Neural crest cell (in vitro differentiated cells): ENCODE results near the gene OR10X1. TPM values are rescaled to one million over a fixed set of nuclear protein-coding genes. Genes with fewer than 3 reads are reported as not detected.

Experiments
- DNase-seq: peaks from one replicate; pipeline ENCODE4 v3.0.0; 2021; ENCODE audit warnings: low read depth, mixed read lengths, low spot score
- H3K27ac Mint-ChIP-seq: one replicate; pipeline ENCODE4 v1.8.0; 2021; ENCODE audit warnings: mild to moderate bottlenecking, mixed read lengths; ENCODE audit not compliant: unreplicated experiment
- H3K27me3 Mint-ChIP-seq: 2 replicates; pipeline ENCODE4 v1.8.0; 2021; ENCODE audit warnings: low read depth, mild to moderate bottlenecking, mixed read lengths
- H3K36me3 Mint-ChIP-seq: 2 replicates; pipeline ENCODE4 v1.8.0; 2021; ENCODE audit warnings: low read depth, mild to moderate bottlenecking, mixed read lengths
- H3K4me1 Mint-ChIP-seq: 2 replicates; pipeline ENCODE4 v1.8.0; 2021; ENCODE audit warnings: mixed read lengths
- H3K4me3 Mint-ChIP-seq: one replicate; pipeline ENCODE4 v1.8.0; 2021; ENCODE audit warnings: mild to moderate bottlenecking, mixed read lengths
- H3K9me3 Mint-ChIP-seq: 2 replicates; pipeline ENCODE4 v1.8.0; 2021; ENCODE audit warnings: mixed read lengths
- CTCF ChIP-seq: fragments of 200-600 bp; sonication (generic); conservative IDR thresholded peaks from 2 replicates; pipeline ENCODE4 v1.5.0; 2021; ENCODE audit warnings: antibody characterized with exemption, mild to moderate bottlenecking
- long read RNA-seq: library from polyadenylated mRNA; unstranded; transcript quantifications from one replicate; pipeline ENCODE4 v2.0.0, GENCODE V29; 2020
- total RNA-seq: library from RNA; stranded (reverse); gene quantifications from 2 replicates; pipeline ENCODE4 v1.2.1, GENCODE V29; 2021

Gene OR10X1
- total RNA-seq = not detected in 2 replicates
- long read RNA-seq = 0 reads

GRCh38 chr1:158579733-158580132, at the start of gene OR10X1:
OR10X1 (minus strand) TSS chr1:158579899; CDS start chr1:158579899, 0 bp downstream.
- Mint-ChIP-seq H3K36me3 (no peaks in the 10 kb centered on the region), H3K27ac (no peak within 1 kb of the TSS), H3K4me1 (no peaks in the 10 kb centered on the region), H3K9me3 (no peaks in the 10 kb centered on the region), H3K4me3 (no peak within 1 kb of the TSS), H3K27me3 (peaks cover 9% of the 10 kb centered on the region)
- DNase-seq = no peak
- TF ChIP-seq CTCF = no peak

DNA sequence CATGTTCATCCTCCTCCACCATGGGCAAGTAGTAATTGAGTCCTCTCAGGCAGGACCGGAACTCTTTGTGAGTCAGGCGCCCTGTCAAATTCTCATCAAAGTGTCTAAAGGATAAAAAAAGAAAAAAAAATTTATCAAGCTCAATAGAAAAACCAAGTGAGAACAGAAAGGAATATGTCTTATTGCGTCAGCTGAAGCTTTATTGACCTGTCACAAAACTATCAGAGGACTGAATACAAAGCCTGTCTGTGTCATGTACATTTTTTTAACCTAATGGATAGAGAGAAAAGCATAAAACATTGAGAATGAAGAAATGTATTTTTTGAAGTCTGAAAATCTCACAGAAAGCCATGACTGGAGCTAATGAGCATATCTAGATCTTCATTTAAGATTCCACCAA, 34.1 kb upstream of the OR10X1 start:
- Mint-ChIP-seq H3K27ac (no peak overlapping the region), H3K27me3 (peaks cover 26% of the 10 kb centered on the region), H3K4me1 (no peaks in the 10 kb centered on the region), H3K4me3 (no peak overlapping the region), H3K36me3 (no peaks in the 10 kb centered on the region), H3K9me3 (no peaks in the 10 kb centered on the region)
- TF ChIP-seq CTCF = no peak
- no peak for DNase-seq

DNA sequence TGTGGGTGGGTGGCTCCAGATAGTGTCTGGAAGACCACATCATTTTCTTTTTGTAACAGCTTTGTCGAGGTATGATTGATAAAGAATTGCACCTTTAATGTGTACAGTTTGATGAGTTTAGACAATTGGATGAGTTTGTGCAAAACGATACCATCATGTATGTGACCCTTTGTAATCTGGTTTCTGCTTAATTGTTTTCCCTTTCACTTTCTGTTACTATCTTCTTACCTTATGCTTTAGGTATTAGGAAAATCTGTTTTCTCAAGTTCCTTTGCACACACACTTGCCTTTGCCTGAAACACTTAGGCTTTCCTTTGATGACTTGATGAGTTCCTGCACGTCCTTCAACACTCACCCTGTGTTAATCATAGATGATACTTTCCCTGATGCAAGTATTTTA, 32.2 kb upstream of the OR10X1 start:
- H3K27ac Mint-ChIP-seq = no peak overlapping the region
- no peaks in the 10 kb centered on the region for H3K36me3 Mint-ChIP-seq
- H3K4me1 Mint-ChIP-seq = no peaks in the 10 kb centered on the region
- peaks cover 29% of the 10 kb centered on the region for H3K27me3 Mint-ChIP-seq
- H3K9me3 Mint-ChIP-seq = no peaks in the 10 kb centered on the region
- DNase-seq = no peak
- no peak overlapping the region for H3K4me3 Mint-ChIP-seq
- no peak for TF ChIP-seq CTCF

DNA sequence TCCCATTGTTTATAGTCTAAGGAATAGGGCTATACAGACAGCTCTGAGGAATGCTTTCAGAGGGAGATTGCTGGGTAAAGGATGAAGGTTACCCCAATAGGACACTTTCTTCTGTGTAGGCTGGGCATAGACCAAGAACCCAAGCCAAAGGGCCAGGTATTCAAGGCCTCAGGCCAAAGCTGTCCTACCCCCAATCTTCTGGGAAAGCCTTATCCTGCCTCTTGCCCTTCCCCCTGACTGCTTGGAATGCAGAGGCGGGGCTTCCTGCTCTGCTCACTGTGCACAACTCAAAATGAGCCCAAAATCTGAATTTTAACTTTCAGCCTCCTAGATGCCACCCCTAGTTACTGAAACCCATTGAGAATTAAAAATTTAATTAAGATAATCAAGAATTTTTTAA, 27.6 kb upstream of the OR10X1 start:
- Mint-ChIP-seq H3K4me3 (no peak overlapping the region), H3K9me3 (no peaks in the 10 kb centered on the region), H3K27ac (no peak overlapping the region), H3K36me3 (no peaks in the 10 kb centered on the region), H3K27me3 (peaks cover 15% of the 10 kb centered on the region), H3K4me1 (no peaks in the 10 kb centered on the region)
- DNase-seq = no peak
- no peak for TF ChIP-seq CTCF

- DNase-seq = no peak
- H3K4me1 Mint-ChIP-seq = no peaks in the 10 kb centered on the region
- no peaks in the 10 kb centered on the region for H3K9me3 Mint-ChIP-seq
- H3K4me3 Mint-ChIP-seq = no peak within 1 kb of the TSS
- no peak for TF ChIP-seq CTCF
- H3K27ac Mint-ChIP-seq = no peak within 1 kb of the TSS
- H3K36me3 Mint-ChIP-seq = no peaks in the 10 kb centered on the region
- peaks cover 21% of the 10 kb centered on the region for H3K27me3 Mint-ChIP-seq
These were observed 25.3 kb upstream of the OR10X1 start, which contains the start of gene OR10Z1 for GRCh38 chr1:158604968-158605367. OR10Z1 (plus strand) TSS chr1:158605268; CDS start chr1:158606439, 1,171 bp downstream.

DNA sequence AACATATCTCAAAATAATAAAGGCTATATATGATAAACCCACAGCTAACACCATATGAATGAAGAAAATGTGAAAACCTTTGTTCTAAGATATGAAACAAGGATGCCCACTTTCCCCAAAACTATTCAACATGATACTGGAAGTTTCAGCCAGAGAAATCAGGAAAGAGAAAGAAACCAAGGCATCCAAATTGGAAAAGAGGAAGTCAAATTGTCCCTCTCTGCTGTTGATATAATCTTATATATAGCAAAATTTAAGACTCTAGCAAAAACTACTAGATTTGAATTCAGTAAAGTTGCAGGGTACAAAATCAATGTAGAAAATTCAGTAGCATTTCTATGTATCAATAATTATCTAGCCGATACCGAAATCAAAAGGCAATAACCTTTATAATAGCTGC, 21.0 kb upstream of the OR10X1 start:
- Mint-ChIP-seq H3K36me3 (no peaks in the 10 kb centered on the region), H3K4me1 (no peaks in the 10 kb centered on the region), H3K4me3 (no peak overlapping the region), H3K9me3 (peaks cover 14% of the 10 kb centered on the region), H3K27ac (no peak overlapping the region), H3K27me3 (peaks cover 18% of the 10 kb centered on the region)
- no peak for DNase-seq
- no peak for TF ChIP-seq CTCF
